ENCODE results near the gene AGT. TPM values are rescaled to one million over a fixed set of nuclear protein-coding genes. Genes with fewer than 3 reads are reported as not detected.
"Not testable (repeated sequence)": the region's sequence is repeated elsewhere in the genome, so short reads cannot be mapped to it uniquely, and the experiment has no call there.

The AGT gene
- total RNA-seq, 2 donors from 2014 or later: 4.7 to 12.0 TPM

DNA sequence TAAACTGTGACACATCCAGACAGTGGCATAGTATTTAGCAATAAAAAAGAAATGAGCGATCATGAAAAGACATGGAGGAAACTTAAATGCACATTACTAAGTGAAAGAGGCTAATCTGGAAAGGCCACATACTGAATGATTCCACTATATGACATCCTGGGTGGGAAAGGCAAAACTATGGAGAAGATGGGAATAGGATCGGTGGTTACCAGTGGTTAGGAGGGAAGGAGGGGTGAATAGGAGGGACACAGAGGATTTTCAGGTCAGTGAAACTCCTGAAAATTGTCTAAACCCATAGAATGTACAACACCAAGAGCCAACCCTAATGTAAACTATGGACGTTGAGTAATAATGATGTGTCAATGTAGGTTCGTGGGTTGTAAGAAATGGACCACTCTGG, 13.8 kb downstream of the AGT start:
- WGBS: 91% methylated on average over 4 of the region's 4 CpGs
- no peaks in the 10 kb centered on the region for H3K27me3 ChIP-seq (replicated peaks; ENCODE audit: insufficient read depth)
- intact Hi-C loops (cut with DNase I): no loop called here
- H3K27ac ChIP-seq: no peak overlapping the region
- TF ChIP-seq, protein P1, sequence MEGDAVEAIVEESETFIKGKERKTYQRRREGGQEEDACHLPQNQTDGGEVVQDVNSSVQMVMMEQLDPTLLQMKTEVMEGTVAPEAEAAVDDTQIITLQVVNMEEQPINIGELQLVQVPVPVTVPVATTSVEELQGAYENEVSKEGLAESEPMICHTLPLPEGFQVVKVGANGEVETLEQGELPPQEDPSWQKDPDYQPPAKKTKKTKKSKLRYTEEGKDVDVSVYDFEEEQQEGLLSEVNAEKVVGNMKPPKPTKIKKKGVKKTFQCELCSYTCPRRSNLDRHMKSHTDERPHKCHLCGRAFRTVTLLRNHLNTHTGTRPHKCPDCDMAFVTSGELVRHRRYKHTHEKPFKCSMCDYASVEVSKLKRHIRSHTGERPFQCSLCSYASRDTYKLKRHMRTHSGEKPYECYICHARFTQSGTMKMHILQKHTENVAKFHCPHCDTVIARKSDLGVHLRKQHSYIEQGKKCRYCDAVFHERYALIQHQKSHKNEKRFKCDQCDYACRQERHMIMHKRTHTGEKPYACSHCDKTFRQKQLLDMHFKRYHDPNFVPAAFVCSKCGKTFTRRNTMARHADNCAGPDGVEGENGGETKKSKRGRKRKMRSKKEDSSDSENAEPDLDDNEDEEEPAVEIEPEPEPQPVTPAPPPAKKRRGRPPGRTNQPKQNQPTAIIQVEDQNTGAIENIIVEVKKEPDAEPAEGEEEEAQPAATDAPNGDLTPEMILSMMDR (IDR thresholded peaks at IDR 0.05): no peak
- TF ChIP-seq POLR2A (IDR thresholded peaks at IDR 0.05) (no peak), POLR2AphosphoS5 (IDR thresholded peaks at IDR 0.05) (no peak)
- no peak overlapping the region for H3K4me3 ChIP-seq
- no peaks in the 10 kb centered on the region for H3K4me1 ChIP-seq (replicated peaks)
- H3K36me3 ChIP-seq: no peaks in the 10 kb centered on the region
- H3K9me3 ChIP-seq: no peaks in the 10 kb centered on the region
- DNase-seq (ENCODE audit: low spot score): no peak

DNA sequence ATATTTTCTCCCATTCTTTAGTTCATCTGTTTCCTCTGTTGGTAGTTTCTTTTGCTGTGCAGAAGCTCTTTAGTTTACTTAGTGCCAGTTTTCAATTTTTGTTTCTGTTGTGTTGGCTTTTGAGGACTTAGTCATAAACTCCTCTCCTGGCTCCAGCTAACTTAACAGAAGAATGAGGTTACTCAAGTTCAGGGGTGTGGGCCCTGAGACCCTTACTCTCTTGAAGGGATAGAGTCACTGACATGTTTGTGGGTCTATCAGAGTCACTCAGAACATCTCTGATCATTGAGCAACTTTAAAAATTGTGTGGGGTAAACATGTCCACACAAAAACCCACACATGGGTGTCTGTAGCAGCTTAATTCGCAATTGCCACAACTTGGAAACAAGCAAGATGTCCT, 14.2 kb downstream of the AGT start:
- Histone ChIP-seq H3K36me3 (no peaks in the 10 kb centered on the region), H3K9me3 (no peaks in the 10 kb centered on the region), H3K27me3 (replicated peaks; ENCODE audit: insufficient read depth) (no peaks in the 10 kb centered on the region), H3K4me1 (replicated peaks) (no peaks in the 10 kb centered on the region), H3K27ac (no peak overlapping the region), H3K4me3 (no peak overlapping the region)
- 100% methylated on average over 1 of the region's 1 CpG for WGBS
- no peak for DNase-seq (ENCODE audit: low spot score)
- TF ChIP-seq, protein P1 (IDR thresholded peaks at IDR 0.05): no peak
- TF ChIP-seq POLR2AphosphoS5 (IDR thresholded peaks at IDR 0.05) (no peak), POLR2A (IDR thresholded peaks at IDR 0.05) (no peak)
- intact Hi-C loops (cut with DNase I): no loop called here

DNA sequence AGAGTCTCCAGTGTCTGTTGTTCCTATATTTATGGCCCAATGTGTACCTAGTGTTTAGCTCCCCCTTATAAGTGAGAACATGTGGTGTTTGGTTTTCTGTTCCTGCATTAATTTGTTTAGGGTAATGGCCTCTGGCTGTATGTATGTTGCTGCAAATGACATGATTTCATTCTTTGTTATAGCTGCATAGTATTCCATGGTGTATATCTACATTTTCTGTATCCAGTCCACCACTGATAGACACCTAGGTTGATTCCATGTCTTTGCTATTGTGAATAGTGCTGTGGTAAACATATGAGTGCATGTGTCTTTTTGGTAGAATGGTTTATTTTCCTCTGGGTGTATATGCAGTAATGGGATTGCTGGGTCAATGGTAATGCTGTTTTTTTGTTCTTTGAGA, 15.0 kb downstream of the AGT start:
- DNase-seq (ENCODE audit: low spot score); intact Hi-C loops (cut with DNase I); H3K4me3 ChIP-seq; H3K36me3 ChIP-seq; H3K27ac ChIP-seq; H3K9me3 ChIP-seq; H3K4me1 ChIP-seq (replicated peaks); H3K27me3 ChIP-seq (replicated peaks; ENCODE audit: insufficient read depth): not testable (repeated sequence)

DNA sequence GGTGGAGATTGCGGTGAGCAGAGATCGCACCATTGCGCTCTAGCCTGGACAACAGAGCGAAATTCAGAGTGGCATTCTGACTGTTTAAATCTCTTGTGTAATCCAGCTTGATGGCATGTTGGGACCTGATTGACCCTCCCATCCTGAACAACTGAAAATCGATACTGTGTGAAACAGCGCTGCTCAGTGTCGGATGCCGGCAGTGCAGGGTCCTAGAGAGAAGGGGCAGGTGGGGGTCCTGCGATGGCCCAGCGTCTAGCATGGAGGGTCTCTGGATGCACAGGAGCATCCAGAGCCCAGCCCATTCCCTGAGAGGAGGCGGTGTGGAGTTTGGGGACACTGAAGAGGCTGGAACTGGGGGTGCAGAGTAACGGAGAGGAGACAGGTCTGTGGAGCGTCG, 15.8 kb downstream of the AGT start:
- no peak for DNase-seq (ENCODE audit: low spot score)
- Histone ChIP-seq H3K27ac (no peak overlapping the region), H3K4me3 (no peak overlapping the region), H3K9me3 (no peaks in the 10 kb centered on the region), H3K36me3 (peaks cover 0 to 2% of the 10 kb centered on the region in 2 donors), H3K27me3 (replicated peaks; ENCODE audit: insufficient read depth) (no peaks in the 10 kb centered on the region), H3K4me1 (replicated peaks) (no peaks in the 10 kb centered on the region)
- intact Hi-C loops (cut with DNase I): no loop called here
- TF ChIP-seq, protein P1 (IDR thresholded peaks at IDR 0.05): no peak
- no peak for TF ChIP-seq POLR2AphosphoS5 (IDR thresholded peaks at IDR 0.05)
- no peak for TF ChIP-seq POLR2A (IDR thresholded peaks at IDR 0.05)
- WGBS: 84% methylated on average over 14 of the region's 14 CpGs

DNA sequence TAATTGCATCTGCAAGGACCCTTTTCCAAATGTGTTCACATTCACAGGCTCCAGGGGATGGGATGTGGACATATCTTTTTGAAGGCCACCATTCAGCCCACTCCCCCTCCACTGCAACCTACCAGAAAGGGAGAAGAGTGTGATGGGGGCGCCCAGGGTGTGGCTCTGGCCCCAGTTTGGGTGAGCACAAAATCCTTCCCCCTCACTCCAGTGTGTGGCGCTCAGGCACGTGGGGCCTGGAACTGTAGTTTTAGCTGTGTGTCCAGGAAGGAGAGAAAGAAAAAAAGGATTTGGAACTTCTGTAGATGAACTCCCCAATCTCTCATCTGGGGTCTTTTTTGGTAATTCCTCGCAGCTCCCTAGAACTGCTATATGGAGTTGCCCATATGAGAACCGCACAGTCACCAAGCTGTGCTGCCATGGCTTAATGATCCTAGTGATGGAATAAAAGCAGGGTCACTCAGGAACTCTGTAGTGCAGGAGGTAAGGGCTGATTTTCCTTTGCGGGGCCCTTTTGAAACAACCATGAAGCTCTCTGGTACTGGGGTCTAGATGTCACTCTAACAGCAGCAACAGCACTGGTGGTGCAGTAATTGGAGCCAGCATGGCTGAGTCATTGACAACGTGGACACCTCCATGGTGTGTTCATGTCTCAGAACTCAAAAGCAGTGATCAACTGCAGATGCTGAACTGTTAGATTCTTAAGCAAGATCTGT, 17.0 kb downstream of the AGT start:
- H3K27ac ChIP-seq: no peak overlapping the region
- TF ChIP-seq POLR2AphosphoS5 (IDR thresholded peaks at IDR 0.05) (no peak), POLR2A (IDR thresholded peaks at IDR 0.05) (no peak)
- TF ChIP-seq, protein P1 (IDR thresholded peaks at IDR 0.05): no peak
- H3K27me3 ChIP-seq (replicated peaks; ENCODE audit: insufficient read depth): no peaks in the 10 kb centered on the region
- H3K4me1 ChIP-seq (replicated peaks): no peaks in the 10 kb centered on the region
- WGBS: 80% methylated on average over 7 of the region's 7 CpGs
- H3K36me3 ChIP-seq: peaks cover 0 to 3% of the 10 kb centered on the region in 2 donors
- no peak for DNase-seq (ENCODE audit: low spot score)
- no peak overlapping the region for H3K4me3 ChIP-seq
- intact Hi-C loops (cut with DNase I): no loop called here
- no peaks in the 10 kb centered on the region for H3K9me3 ChIP-seq
